ENCODE measurements around the gene GCNT2.
"Not testable (repeated sequence)": the region's sequence is repeated elsewhere in the genome, so short reads cannot be mapped to it uniquely, and the experiment has no call there.

Gene GCNT2

GRCh38 chr6:10482636-10483257, 38.4 kb upstream of the GCNT2 start:
- H3K4me3 ChIP-seq (ENCODE audit: low read depth, low read length) = no peak overlapping the region
- TF ChIP-seq MYC (IDR thresholded peaks at IDR 0.05; ENCODE audit: low read depth, low read length) = no peak
- no peak for TF ChIP-seq MAX (IDR thresholded peaks at IDR 0.05; ENCODE audit: low read depth, low read length)
- TF ChIP-seq CTCF (IDR thresholded peaks at IDR 0.05; ENCODE audit: low read depth, low read length) = no peak
- TF ChIP-seq POLR2A (IDR thresholded peaks at IDR 0.05; ENCODE audit: extremely low read depth, insufficient read length) = no peak
- DNase-seq (ENCODE audit: low read depth) = no peak

GRCh38 chr6:10484912-10485311, 36.2 kb upstream of the GCNT2 start:
- TF ChIP-seq MYC (IDR thresholded peaks at IDR 0.05; ENCODE audit: low read depth, low read length) (no peak), CTCF (IDR thresholded peaks at IDR 0.05; ENCODE audit: low read depth, low read length) (no peak)
- no peak for DNase-seq (ENCODE audit: low read depth)
- H3K4me3 ChIP-seq (ENCODE audit: low read depth, low read length) = no peak overlapping the region

GRCh38 chr6:10485406-10485805, 35.7 kb upstream of the GCNT2 start:
- H3K4me3 ChIP-seq (ENCODE audit: low read depth, low read length) = no peak overlapping the region
- no peak for TF ChIP-seq POLR2A (IDR thresholded peaks at IDR 0.05; ENCODE audit: extremely low read depth, insufficient read length)
- TF ChIP-seq MAX (IDR thresholded peaks at IDR 0.05; ENCODE audit: low read depth, low read length) = no peak
- TF ChIP-seq MYC (IDR thresholded peaks at IDR 0.05; ENCODE audit: low read depth, low read length) = no peak
- no peak for TF ChIP-seq CTCF (IDR thresholded peaks at IDR 0.05; ENCODE audit: low read depth, low read length)
- DNase-seq (ENCODE audit: low read depth) = no peak

GRCh38 chr6:10486215-10486614, 34.9 kb upstream of the GCNT2 start:
- no peak for TF ChIP-seq MYC (IDR thresholded peaks at IDR 0.05; ENCODE audit: low read depth, low read length)
- TF ChIP-seq POLR2A (IDR thresholded peaks at IDR 0.05; ENCODE audit: extremely low read depth, insufficient read length) = no peak
- no peak for TF ChIP-seq MAX (IDR thresholded peaks at IDR 0.05; ENCODE audit: low read depth, low read length)
- TF ChIP-seq CTCF (IDR thresholded peaks at IDR 0.05; ENCODE audit: low read depth, low read length) = no peak
- H3K4me3 ChIP-seq (ENCODE audit: low read depth, low read length) = no peak overlapping the region
- no peak for DNase-seq (ENCODE audit: low read depth)

- H3K4me3 ChIP-seq (ENCODE audit: low read depth, low read length); DNase-seq (ENCODE audit: low read depth): not testable (repeated sequence)
These were observed 34.1 kb upstream of the GCNT2 start for GRCh38 chr6:10486944-10487588.

GRCh38 chr6:10487668-10488327, 33.4 kb upstream of the GCNT2 start:
- TF ChIP-seq POLR2A (IDR thresholded peaks at IDR 0.05; ENCODE audit: extremely low read depth, insufficient read length) (no peak), CTCF (IDR thresholded peaks at IDR 0.05; ENCODE audit: low read depth, low read length) (no peak), MYC (IDR thresholded peaks at IDR 0.05; ENCODE audit: low read depth, low read length) (no peak), MAX (IDR thresholded peaks at IDR 0.05; ENCODE audit: low read depth, low read length) (no peak)
- no peak overlapping the region for H3K4me3 ChIP-seq (ENCODE audit: low read depth, low read length)
- DNase-seq (ENCODE audit: low read depth) = no peak
